NCI-H1436 treated with DMSO at 0.1 percent for 48 hours (cell line): ENCODE measurements around the gene FOSL2.

ENCODE experiments used
- DNase-seq: peaks from one replicate; lab custom pipeline; 2025; lab: John Stamatoyannopoulos, UW

The FOSL2 gene

DNA sequence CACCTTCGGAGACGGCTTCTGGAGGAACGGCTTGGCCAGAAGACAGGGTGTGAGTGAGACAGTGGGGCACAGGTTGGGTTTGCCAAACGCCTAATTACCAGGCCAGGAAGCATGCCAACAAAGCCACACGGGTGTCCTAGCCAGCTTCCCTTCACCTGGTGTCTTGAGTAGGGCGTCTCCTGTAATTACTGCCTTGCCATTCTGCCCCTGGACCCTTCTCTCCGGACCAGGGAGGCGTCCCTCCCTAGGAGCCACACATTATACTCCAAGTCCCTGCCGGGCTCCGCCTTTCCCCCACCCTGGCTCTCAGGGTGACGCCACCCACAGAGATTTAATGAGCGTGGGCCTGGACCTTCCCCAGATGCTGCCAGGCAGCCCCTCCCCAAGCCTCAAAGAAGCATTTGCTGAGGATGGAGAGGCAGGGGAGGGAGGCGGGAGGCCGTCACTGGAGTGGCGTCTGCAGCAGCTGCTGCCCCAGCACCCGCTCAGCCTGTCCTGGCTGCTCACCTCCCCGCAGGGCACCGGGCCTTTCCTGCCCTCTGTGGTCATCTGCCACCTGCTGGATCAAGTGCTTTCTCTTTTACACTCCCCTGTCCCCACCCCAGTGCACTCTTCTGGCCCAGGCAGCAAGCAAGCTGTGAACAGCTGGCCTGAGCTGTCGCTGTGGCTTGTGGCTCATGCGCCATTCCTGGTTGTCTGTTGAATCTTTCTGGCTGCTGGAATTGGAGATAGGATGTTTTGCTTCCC is 20.7 kb downstream of the FOSL2 start:
- DNase-seq = no peak

- no peak for DNase-seq
Measured at GRCh38 chr2:28413899-28414295, 21.2 kb downstream of the FOSL2 start.

GRCh38 chr2:28414583-28414982 is 21.9 kb downstream of the FOSL2 start:
- DNase-seq = no peak

DNA sequence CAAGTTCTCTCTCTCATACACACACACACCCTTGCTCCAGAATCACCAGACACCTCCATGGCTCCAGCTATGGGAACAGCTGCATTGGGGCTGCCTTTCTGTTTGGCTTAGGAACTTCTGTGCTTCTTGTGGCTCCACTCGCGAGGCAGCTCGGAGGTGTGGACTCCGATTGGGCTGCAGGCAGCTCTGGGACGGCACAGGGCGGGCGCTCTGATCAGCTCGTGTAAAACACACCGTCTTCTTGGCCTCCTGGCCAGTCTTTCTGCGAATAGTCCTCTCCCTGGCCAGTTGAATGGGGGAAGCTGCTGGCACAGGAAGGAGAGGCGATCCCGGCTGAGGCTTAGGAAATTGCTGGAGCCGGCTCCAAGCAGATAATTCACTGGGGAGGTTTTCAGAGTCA is 22.4 kb downstream of the FOSL2 start:
- DNase-seq = no peak

GRCh38 chr2:28415715-28416114 is 23.1 kb downstream of the FOSL2 start:
- DNase-seq = no peak

- no peak for DNase-seq
Measured at GRCh38 chr2:28419003-28419402, 26.3 kb downstream of the FOSL2 start.

GRCh38 chr2:28419443-28420270 is 27.0 kb downstream of the FOSL2 start:
- no peak for DNase-seq

DNA sequence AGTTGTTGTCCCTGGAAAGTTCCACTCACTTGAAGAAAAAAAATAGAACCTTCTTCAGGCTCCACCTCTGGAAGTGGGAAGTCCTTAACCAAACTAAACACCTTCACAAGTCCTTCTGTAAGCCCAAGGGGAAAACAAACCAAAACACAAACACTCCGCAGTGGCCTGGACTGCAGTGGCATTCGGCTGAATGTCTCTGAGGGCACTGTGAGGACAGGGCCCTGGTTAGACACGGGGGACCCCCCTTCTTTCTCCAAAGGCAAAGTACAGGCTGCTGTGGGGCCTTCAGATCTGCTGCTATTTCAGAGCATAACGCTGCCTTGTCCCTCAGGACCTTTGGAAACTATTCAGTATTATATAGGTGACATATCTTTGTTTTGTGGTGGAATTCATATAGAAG is 28.1 kb downstream of the FOSL2 start:
- DNase-seq = no peak

GRCh38 chr2:28422908-28423741 is 30.5 kb downstream of the FOSL2 start:
- DNase-seq = no peak

DNA sequence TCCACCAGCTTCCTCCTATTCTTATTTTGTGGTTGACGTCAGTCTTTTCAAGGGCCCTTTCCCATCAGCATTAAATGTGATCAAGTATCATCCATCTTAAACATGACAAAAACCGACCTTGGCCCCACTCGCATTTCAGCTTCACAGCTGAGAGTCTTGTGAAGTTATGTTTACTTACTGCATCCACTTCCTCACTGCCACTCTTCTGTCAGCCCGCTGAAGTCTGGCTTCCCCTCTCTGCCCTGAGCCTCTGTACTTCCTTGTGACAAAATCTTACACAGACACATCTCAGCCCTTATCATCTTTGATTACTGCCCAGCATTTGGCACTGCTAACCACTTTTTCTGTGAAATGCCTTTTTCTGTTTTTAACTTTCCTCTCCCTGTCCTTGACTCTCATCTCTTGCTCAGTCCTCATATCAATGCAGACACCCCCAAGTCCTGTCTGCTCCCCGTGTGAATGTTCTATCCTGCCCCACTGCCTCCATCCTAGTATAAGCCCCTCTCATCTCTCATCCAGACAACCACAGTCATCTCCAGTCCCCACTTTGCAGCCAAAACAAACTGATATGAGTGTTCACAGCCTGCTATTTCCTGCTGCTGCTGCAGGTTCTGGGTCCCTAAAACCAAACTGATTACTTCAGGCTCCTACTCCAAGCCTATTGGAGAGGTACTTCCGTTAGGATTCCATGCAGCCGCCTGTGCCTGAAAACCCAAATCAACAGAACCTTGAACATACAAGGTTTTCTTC is 31.4 kb downstream of the FOSL2 start:
- DNase-seq = no peak

DNA sequence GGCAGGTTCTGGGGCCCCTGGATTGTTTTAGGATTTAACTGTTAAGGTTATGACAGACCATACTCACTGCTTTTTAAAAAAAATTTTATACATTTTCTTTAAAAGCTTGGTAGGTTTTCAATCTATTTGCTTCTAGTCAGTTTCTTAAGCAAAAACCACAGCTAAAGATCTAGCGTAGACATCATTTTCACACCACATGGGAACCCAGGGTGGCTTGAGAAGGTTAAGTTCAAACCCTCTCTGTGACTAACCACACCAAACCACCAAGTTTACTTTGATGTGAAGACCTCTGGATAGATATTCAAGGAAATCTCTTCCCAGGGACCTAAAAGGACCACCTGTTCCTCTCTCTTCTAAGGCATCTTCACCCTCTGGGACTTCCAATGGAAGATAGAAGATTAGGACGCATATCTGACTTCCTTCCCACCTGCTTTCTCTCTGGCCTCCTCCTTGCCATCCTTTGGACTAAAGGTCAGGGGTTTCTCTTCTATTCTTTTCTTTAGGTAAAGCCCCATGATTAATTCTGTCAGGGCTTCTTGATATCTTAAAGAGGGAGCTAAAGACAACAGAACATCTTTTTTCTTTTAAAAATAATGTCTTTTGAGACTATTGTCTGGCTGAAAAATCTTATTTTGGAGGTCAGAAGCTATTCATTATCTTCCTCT is 32.3 kb downstream of the FOSL2 start:
- DNase-seq = no peak

DNA sequence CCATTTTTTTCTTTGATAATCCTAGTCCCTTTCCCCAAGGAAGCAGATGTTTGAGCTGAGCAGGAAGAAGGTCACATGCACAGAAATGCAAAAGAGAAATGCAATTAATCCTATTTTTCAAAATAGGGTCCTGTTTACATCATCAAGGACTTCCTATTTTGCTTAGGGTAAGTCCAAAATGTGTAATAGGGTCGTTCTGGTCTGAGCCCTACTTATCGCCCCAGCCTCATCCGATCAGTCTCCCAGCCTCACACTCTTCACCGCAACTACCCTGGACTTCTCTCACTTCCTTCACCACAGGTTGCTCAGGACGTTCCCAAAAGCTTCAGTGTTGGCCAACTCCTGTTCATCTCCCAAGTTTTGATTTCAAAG is 32.8 kb downstream of the FOSL2 start:
- DNase-seq = no peak

DNA sequence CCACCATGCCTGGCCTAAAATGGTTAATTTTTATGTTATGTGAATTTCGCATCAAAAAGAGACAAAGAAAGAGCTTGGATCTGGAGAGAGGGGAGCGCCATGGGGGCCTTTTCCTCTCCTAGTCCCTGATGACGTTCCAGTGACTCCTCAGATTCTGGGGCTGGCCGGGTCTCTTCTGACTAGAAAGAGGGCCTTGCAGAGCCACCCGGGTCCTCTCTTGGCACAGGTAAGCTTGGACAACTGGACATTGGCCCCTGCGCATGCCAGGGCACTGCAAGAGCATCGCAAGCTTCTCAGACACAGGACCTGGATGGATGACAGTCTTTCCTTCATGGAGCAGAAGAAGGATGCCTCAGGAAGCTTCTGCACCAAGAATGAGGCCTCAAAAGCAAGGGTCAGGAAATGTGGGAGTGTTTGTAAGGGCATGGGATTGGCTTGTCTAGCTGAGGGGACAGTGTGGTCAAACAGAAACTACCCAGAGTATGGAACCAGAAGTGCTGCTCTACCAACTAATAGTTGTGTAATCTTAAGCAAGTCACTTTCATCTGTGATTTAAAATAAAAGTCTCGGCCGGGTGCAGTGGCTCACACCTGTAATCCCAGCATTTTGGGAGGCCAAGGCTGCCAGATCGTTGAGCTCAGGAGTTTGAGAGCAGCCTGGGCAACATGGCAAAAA is 35.2 kb downstream of the FOSL2 start:
- no peak for DNase-seq

DNA sequence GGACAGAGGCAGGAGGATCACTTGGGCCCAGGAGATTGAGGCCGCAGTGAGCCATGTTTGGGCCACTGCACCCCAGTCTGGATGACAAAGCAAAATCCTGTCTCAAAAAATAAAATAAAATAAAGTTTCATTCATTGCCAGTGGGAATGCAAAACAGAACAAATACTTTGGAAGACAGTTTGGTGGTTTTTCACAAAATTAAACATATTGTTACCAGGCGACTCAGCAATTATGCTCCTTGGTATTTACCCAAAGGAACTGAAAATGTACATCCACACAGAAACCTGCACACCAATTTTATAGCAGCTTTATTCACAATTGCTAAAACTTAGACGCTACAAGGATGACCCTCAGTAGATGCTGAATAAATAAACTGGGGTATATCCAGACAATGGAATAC is 35.8 kb downstream of the FOSL2 start:
- no peak for DNase-seq

GRCh38 chr2:28429636-28430376 is 37.1 kb downstream of the FOSL2 start:
- no peak for DNase-seq

- no peak for DNase-seq
Measured at GRCh38 chr2:28430377-28430765, 37.7 kb downstream of the FOSL2 start.

- no peak for DNase-seq
Measured at GRCh38 chr2:28430788-28431418, 38.2 kb downstream of the FOSL2 start.

GRCh38 chr2:28431741-28432140 is 39.1 kb downstream of the FOSL2 start:
- no peak for DNase-seq

- no peak for DNase-seq
Measured at GRCh38 chr2:28432362-28432761, 39.7 kb downstream of the FOSL2 start.

GRCh38 chr2:28433215-28433614 is 40.6 kb downstream of the FOSL2 start:
- no peak for DNase-seq
